Measurements from ENCODE around the gene SPTSSB. TPM values are rescaled to one million over a fixed set of nuclear protein-coding genes. Genes with fewer than 3 reads are reported as not detected.

SPTSSB gene
- total RNA-seq, 5 donors from 2014 or later (not counting 1 experiment from before 2014, with no cell fraction given) = 0.12 to 2.3 (median 0.56) TPM

Other genes with a start within 250 kb of the SPTSSB start
- gene NMD3, start 150.2 kb downstream of the SPTSSB start, total RNA-seq = 10 to 100 TPM; 39.2 to 43.4 (median 42.4) TPM
- gene OTOL1, start 125.3 kb upstream of the SPTSSB start, total RNA-seq = not detected